Tibial artery (tissue), 4 donors: ENCODE results near the gene GFAP.

Source experiments
- DNase-seq, 2 donors: peaks; one replicate each; pipeline ENCODE4 v3.0.0-alpha.2; 2019
- H3K27ac ChIP-seq, 2 donors: fragments of 200-600 bp; sonication (generic) in 1 of 2; 1 replicate in 1 of 2; 2 replicates in 1 of 2; pipeline ENCODE4 v1.5.1; 2018 to 2019; ENCODE audit warnings: mild to moderate bottlenecking in 1 of 2
- H3K27me3 ChIP-seq, 2 donors: fragments of 200-600 bp; sonication (generic) in 1 of 2; one replicate each; pipeline versions ENCODE4 v1.5.1 to v1.6.0; 2016 to 2019
- H3K36me3 ChIP-seq, 3 donors: fragments of 200-600 bp; sonication (generic) in 2 of 3; one replicate each; pipeline ENCODE4 v1.5.1; 2016 to 2019; ENCODE audit warnings: mild to moderate bottlenecking in 2 of 3
- H3K4me1 ChIP-seq, 4 donors: fragments of 200-600 bp; sonication (generic) in 2 of 4; 1 replicate in 3 of 4; 2 replicates in 1 of 4; pipeline ENCODE4 v1.5.1; 2016 to 2019
- H3K4me3 ChIP-seq, 2 donors: fragments of 200-600 bp; sonication (generic) in 1 of 2; 1 replicate in 1 of 2; 2 replicates in 1 of 2; pipeline ENCODE4 v1.5.1; 2018 to 2019; ENCODE audit warnings: mild to moderate bottlenecking in 2 of 2
- H3K9me3 ChIP-seq, 3 donors: fragments of 200-600 bp; sonication (generic) in 1 of 3; one replicate each; pipeline ENCODE4 v1.5.1; 2016 to 2019
- intact Hi-C: fragments of 100-400 bp; cut with DNase I; formaldehyde crosslinking; loops from one replicate; pipeline ENCODE4 v1.15.0; 2023; ENCODE audit warnings: low total_unique reads
- TF ChIP-seq, protein P1 (sequence below), 2 experiments: fragments of 200-600 bp in 1 of 2; fragments of 450-650 bp in 1 of 2; IDR thresholded peaks; one replicate each; pipeline ENCODE4 v1.5.1; 2017 to 2019; ENCODE audit warnings: antibody characterized with exemption in 2 of 2, mild to moderate bottlenecking in 1 of 2, moderate library complexity in 1 of 2

Gene GFAP

DNA sequence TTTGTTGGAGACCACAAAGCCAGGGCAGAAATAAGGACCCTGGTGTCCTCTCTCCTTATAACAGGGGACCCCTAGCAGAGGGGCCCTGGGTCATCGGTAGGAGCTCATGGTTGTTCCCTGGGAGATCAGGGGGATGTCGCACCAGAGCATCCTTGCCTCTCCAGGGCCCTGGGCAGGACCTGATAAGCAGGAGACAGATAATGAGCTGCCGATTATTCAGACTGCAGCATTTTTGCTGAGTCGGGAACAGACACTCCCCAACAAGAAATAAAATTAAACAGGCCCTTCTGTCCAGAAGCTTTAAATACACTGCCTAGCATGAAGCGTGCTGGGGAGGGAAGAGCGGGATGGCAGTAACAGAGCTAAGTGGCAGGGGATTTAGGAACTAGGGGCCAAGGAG is 15.4 kb upstream of the GFAP start:
- no peak overlapping the region for H3K27ac ChIP-seq
- intact Hi-C loops: no loop called here
- no peak overlapping the region for H3K4me3 ChIP-seq
- peak in 1 of 2 donors; percentile 46 for DNase-seq
- TF ChIP-seq, protein P1, sequence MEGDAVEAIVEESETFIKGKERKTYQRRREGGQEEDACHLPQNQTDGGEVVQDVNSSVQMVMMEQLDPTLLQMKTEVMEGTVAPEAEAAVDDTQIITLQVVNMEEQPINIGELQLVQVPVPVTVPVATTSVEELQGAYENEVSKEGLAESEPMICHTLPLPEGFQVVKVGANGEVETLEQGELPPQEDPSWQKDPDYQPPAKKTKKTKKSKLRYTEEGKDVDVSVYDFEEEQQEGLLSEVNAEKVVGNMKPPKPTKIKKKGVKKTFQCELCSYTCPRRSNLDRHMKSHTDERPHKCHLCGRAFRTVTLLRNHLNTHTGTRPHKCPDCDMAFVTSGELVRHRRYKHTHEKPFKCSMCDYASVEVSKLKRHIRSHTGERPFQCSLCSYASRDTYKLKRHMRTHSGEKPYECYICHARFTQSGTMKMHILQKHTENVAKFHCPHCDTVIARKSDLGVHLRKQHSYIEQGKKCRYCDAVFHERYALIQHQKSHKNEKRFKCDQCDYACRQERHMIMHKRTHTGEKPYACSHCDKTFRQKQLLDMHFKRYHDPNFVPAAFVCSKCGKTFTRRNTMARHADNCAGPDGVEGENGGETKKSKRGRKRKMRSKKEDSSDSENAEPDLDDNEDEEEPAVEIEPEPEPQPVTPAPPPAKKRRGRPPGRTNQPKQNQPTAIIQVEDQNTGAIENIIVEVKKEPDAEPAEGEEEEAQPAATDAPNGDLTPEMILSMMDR (IDR thresholded peaks at IDR 0.05): no peak
- H3K9me3 ChIP-seq: no peaks in the 10 kb centered on the region
- no peaks in the 10 kb centered on the region for H3K27me3 ChIP-seq
- no peaks in the 10 kb centered on the region for H3K36me3 ChIP-seq
- no peaks in the 10 kb centered on the region for H3K4me1 ChIP-seq

DNA sequence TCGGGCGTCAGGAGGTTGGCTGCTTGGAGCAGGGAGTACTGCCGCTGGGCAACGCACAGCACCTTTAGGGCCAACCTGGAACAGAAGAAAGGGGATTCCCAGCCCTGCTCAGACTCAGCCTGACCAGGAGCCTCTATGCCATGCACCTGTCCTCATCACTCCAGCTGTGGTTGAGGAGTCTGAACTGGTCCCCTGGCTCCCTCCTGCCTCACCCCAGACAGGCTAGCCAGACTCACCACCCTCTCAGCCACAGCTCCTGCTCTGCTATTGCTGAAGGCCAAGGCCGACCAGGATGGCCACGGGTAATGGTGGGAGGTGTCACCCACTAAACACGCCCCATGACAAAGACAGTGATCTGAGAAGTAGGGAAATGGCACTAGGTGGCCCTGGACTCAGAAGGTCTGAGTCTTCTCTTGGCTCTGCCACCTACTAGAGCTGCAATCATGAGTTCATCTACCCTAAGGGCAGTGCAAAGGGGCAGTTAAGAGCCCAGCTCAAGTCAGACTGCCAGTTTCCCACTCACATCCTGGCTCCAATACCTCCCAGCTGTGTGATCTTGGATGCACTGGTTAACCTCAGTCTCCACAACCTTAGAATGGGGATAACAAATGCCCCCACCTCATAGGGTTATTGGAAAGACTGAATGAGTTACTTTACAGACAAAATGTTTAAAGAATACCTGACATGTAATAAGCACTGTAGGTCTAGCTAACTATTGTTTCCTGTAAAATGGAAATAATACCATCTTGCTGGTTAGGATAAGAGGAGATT is 13.8 kb upstream of the GFAP start:
- no peak overlapping the region for H3K27ac ChIP-seq
- no peaks in the 10 kb centered on the region for H3K4me1 ChIP-seq
- H3K27me3 ChIP-seq: no peaks in the 10 kb centered on the region
- no peaks in the 10 kb centered on the region for H3K36me3 ChIP-seq
- TF ChIP-seq, protein P1 (IDR thresholded peaks at IDR 0.05): no peak
- no peak overlapping the region for H3K4me3 ChIP-seq
- no peaks in the 10 kb centered on the region for H3K9me3 ChIP-seq
- DNase-seq: peak in 1 of 2 donors; percentile 42
- intact Hi-C loops: loop anchor here (10.0 kb wide), 1 partner anchor 266 kb away; no protein-coding TSS in a partner anchor

DNA sequence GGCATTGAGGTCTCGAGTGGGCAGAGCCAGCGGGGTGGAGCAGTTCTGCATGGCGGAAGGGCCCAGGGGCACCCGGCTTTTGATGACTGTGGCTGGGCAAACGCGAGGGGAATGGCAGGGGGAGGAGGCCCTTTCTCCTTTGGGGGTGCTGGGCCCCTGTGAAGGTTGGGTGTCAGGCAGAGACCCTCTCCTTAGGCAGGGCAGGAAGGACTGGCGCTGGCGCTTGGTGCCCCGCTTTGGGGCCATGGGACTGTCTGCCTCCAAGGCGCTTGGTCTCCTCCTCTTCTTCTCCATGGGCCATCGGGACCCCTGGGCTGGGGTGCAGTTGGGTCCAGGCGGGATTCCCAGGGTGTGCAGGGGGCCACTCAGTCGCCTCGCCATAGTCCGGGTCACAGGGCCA is 12.8 kb upstream of the GFAP start:
- DNase-seq: peak in 1 of 2 donors; percentile 58
- TF ChIP-seq, protein P1 (IDR thresholded peaks at IDR 0.05): no peak
- Histone ChIP-seq H3K27me3 (no peaks in the 10 kb centered on the region), H3K36me3 (no peaks in the 10 kb centered on the region), H3K9me3 (no peaks in the 10 kb centered on the region), H3K27ac (no peak overlapping the region), H3K4me3 (no peak overlapping the region), H3K4me1 (no peaks in the 10 kb centered on the region)
- intact Hi-C loops: loop anchor here (10.0 kb wide), 1 partner anchor 267 kb away; no protein-coding TSS in a partner anchor

DNA sequence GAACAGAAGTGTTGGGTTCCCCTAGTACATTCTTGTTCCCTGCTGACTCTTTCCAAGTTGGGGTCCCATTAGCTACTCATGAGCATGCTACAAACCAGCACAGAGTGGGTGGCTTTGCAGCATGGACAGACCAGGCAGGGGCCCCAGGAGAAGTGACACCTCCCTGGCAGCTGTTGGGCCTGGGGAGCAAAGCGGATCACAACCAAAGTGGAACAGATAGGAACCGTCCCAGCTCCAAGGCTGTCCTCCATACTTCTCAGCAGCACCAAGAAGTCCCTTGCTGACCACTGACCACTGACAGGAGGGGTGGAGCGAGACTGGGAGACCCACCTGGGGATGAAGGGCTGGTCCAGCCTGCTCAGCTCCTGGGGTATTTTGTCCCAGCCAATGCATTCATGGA is 12.4 kb upstream of the GFAP start:
- TF ChIP-seq, protein P1 (IDR thresholded peaks at IDR 0.05): no peak
- intact Hi-C loops: loop anchor here (10.0 kb wide), 1 partner anchor 267 kb away; no protein-coding TSS in a partner anchor
- Histone ChIP-seq H3K9me3 (no peaks in the 10 kb centered on the region), H3K36me3 (no peaks in the 10 kb centered on the region), H3K27ac (no peak overlapping the region), H3K27me3 (no peaks in the 10 kb centered on the region), H3K4me1 (no peaks in the 10 kb centered on the region), H3K4me3 (no peak overlapping the region)
- DNase-seq: peak in 1 of 2 donors; percentile 44

DNA sequence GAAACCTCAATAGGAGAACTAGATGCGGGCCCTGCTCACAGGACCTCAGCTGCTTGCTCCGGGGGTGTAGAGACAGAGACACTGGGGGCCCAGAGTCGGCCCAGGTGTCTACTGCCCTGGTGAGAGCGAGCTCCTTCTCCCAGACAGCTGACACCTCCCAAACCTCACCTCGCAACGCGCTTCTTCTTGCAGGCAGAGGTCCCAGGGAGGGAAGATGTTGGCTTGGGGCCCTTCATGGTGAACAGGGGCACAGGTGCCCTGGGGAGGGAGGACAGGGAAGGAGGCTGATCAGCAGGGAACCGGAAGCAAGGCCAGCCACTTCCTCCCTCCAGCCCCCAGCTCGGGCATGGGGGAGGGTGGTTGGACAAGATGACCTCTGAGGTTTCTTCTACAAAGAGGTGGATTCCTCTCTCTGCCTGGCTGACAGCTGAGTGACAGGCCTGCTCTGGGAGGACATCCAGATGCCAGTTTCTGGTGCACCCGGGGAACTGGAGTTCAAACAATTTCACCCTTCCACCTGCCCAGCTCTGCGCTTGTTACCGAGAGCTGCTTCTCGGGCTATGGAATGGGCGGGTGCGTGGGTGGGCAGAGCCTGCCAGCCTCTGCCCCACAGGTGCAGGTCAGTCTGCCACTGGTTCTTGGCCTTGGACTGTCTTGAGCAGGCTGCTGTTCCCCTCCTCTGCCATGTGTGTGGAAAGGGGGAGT is 11.7 kb upstream of the GFAP start:
- intact Hi-C loops: loop anchor here (10.0 kb wide), 1 partner anchor 268 kb away; no protein-coding TSS in a partner anchor
- H3K9me3 ChIP-seq: no peaks in the 10 kb centered on the region
- peak in 1 of 2 donors; percentile 48 for DNase-seq
- no peaks in the 10 kb centered on the region for H3K4me1 ChIP-seq
- TF ChIP-seq, protein P1 (IDR thresholded peaks at IDR 0.05): no peak
- no peak overlapping the region for H3K27ac ChIP-seq
- H3K36me3 ChIP-seq: no peaks in the 10 kb centered on the region
- no peaks in the 10 kb centered on the region for H3K27me3 ChIP-seq
- H3K4me3 ChIP-seq: no peak overlapping the region
